GM12878 (cell line): ENCODE data around the gene TMEM61. TPM values are rescaled to one million over a fixed set of nuclear protein-coding genes. Genes with fewer than 3 reads are reported as not detected.
"Not testable (repeated sequence)": the region's sequence is repeated elsewhere in the genome, so short reads cannot be mapped to it uniquely, and the experiment has no call there.

Experiments
- ATAC-seq: fragments of 200-7000 bp; cut with Tn5 transposase; 3 replicates; pipeline ENCODE4 v1.9.1; 2020; ENCODE audit warnings: mild to moderate bottlenecking, moderate library complexity
- BruUV-seq: library from RNA; stranded (reverse); fragments of 400-500 nt; replicated peaks from 2 replicates; lab custom pipeline; 2021; lab: Mats Ljungman, UMichigan
- CTCF ChIA-PET: fragments of 300-600 bp; sonication (Branson Sonifier 250); formaldehyde crosslinking; extraction: SDS; loops from one replicate; lab custom pipeline; 2021; ENCODE audit warnings: inconsistent platforms; lab: Yijun Ruan, JAX
- POLR2A ChIA-PET: fragments of 350-600 bp; formaldehyde crosslinking; extraction: SDS; loops from one replicate; lab custom pipeline; 2021; ENCODE audit warnings: inconsistent platforms; lab: Charles Lee
- RAD21 ChIA-PET: fragments of 300-600 bp; sonication (Branson Sonifier 250); formaldehyde crosslinking; loops from one replicate; lab custom pipeline; 2023; ENCODE audit warnings: antibody characterized with exemption; ENCODE audit not compliant: unreplicated experiment; lab: Charles Lee
- SMC1A ChIA-PET: fragments of 300-600 bp; sonication (Branson Sonifier 250); formaldehyde crosslinking; loops from one replicate; lab custom pipeline; 2023; ENCODE audit not compliant: unreplicated experiment, uncharacterized antibody; lab: Charles Lee
- DNase-seq: peaks from one replicate; pipeline ENCODE4 v3.0.0-alpha.2; 2011; ENCODE audit warnings: low read depth, low spot score
- FAIRE-seq: peaks from 3 replicates; lab custom pipeline; 2011; peaks lifted over from hg19 to GRCh38; lab: Jason Lieb, UNC
- H2AFZ ChIP-seq: 2 replicates; pipeline ENCODE4 v1.6.0; 2011; ENCODE audit warnings: low read depth, low read length, control low read depth; ENCODE audit not compliant: control insufficient read depth
- H3K27ac ChIP-seq: 2 replicates; pipeline ENCODE4 v1.5.1; 2011; ENCODE audit warnings: control low read depth; ENCODE audit not compliant: control insufficient read depth, insufficient read depth
- H3K27me3 ChIP-seq, 2 experiments: replicated peaks in 1 of 2; 2 replicates each; pipeline versions ENCODE4 v1.6.0 to v1.6.1; 2011; ENCODE audit warnings: low read length in 1 of 2; ENCODE audit not compliant: control insufficient read depth in 2 of 2, insufficient read depth in 2 of 2
- H3K36me3 ChIP-seq, 2 experiments: 2 replicates each; pipeline ENCODE4 v1.5.1; 2011; ENCODE audit warnings: low read length in 1 of 2; ENCODE audit not compliant: control insufficient read depth in 2 of 2, insufficient read depth in 2 of 2
- H3K4me1 ChIP-seq: 2 replicates; pipeline ENCODE4 v1.6.1; 2011; ENCODE audit warnings: mild to moderate bottlenecking, low read length, moderate library complexity, mixed read lengths; ENCODE audit not compliant: control insufficient read depth, insufficient read depth
- H3K4me2 ChIP-seq: 2 replicates; pipeline ENCODE4 v1.6.0; 2011; ENCODE audit warnings: control low read depth; ENCODE audit not compliant: control insufficient read depth, insufficient read depth
- H3K4me3 ChIP-seq: fragments of 200-600 bp; sonication (generic); 2 replicates; pipeline ENCODE4 v1.5.1; 2016
- H3K79me2 ChIP-seq: 2 replicates; pipeline ENCODE4 v1.6.0; 2011; ENCODE audit warnings: low read length; ENCODE audit not compliant: control insufficient read depth, insufficient read depth
- H3K9ac ChIP-seq: 2 replicates; pipeline ENCODE4 v1.8.0; 2011; ENCODE audit warnings: low read length, control low read depth, mixed read lengths; ENCODE audit not compliant: control insufficient read depth, insufficient read depth
- H3K9me3 ChIP-seq: replicated peaks from 3 replicates; pipeline ENCODE4 v1.5.1; 2011; ENCODE audit warnings: mild to moderate bottlenecking, low read length; ENCODE audit not compliant: control insufficient read depth, insufficient read depth
- H4K20me1 ChIP-seq: 2 replicates; pipeline ENCODE4 v1.6.0; 2011; ENCODE audit not compliant: control insufficient read depth, insufficient read depth
- WGBS: methylation state at CpG from one replicate; pipeline ENCODE4 v1.1.6; 2016; ENCODE audit warnings: low lambda C conversion rate; ENCODE audit not compliant: insufficient replicate concordance, insufficient coverage; ENCODE audit errors: missing lambda C conversion rate; 5-methylcytosine and 5-hydroxymethylcytosine counted together
- in situ Hi-C: fragments of 300-500 bp; cut with MboI; formaldehyde crosslinking; loops from 9 replicates; pipeline ENCODE4 v1.14.3; 2018; ENCODE audit warnings: mixed read lengths
- intact Hi-C: fragments of 100-400 bp; cut with micrococcal nuclease; formaldehyde crosslinking; loops from one replicate; pipeline ENCODE4 v1.14.2; 2022; ENCODE audit not compliant: unreplicated experiment
- polyA plus RNA-seq, 11 experiments: library from polyadenylated mRNA; depleted of rRNA in 4 of 11; unstranded in 6 of 11; stranded (reverse) in 5 of 11; fragments of >200 nt; fragmentation: Nextera tagmentation in 4 of 11; fragmentation: Illumina TruSeq in 1 of 11; extraction: Ambion mirVana in 4 of 11; extraction: Trizol in 1 of 11; gene quantifications; 1 replicate in 1 of 11; 2 replicates in 10 of 11; pipeline versions ENCODE4 v1.2.1 to v1.2.3, GENCODE V29; 2011 to 2016; ENCODE audit warnings: inconsistent platforms in 2 of 11, missing spikeins in 2 of 11, low read depth in 1 of 11
- total RNA-seq, 4 experiments: library from RNA; depleted of rRNA in 3 of 4; stranded (reverse); fragments of >200 nt in 3 of 4; fragmentation: Illumina TruSeq in 1 of 4; extraction: Trizol in 1 of 4; gene quantifications; 2 replicates each; pipeline versions ENCODE4 v1.2.1 to v1.2.3, GENCODE V29; 2013 to 2021

The TMEM61 gene
- total and polyA plus RNA-seq, 10 of the 15 experiments (the other 5 are each of a cell fraction or from before 2014, with no cell fraction given) = not detected

GRCh38 chr1:55026682-55027081, 46.3 kb downstream of the TMEM61 start:
- H2AFZ ChIP-seq, H3K27ac ChIP-seq, H3K4me2 ChIP-seq, ATAC-seq, H4K20me1 ChIP-seq, CTCF ChIA-PET, H3K9me3 ChIP-seq, FAIRE-seq, H3K36me3 ChIP-seq, in situ Hi-C loops, BruUV-seq, DNase-seq, H3K4me1 ChIP-seq, intact Hi-C loops, SMC1A ChIA-PET, POLR2A ChIA-PET, H3K79me2 ChIP-seq, H3K27me3 ChIP-seq, RAD21 ChIA-PET, H3K4me3 ChIP-seq, H3K9ac ChIP-seq: not testable (repeated sequence)
- 67% methylated on average over 3 of the region's 3 CpGs for WGBS

- H3K4me3 ChIP-seq, ATAC-seq, H3K4me2 ChIP-seq, H3K9ac ChIP-seq, RAD21 ChIA-PET, POLR2A ChIA-PET, H2AFZ ChIP-seq, DNase-seq, SMC1A ChIA-PET, intact Hi-C loops, H3K79me2 ChIP-seq, H3K27ac ChIP-seq, H3K4me1 ChIP-seq, BruUV-seq, H3K36me3 ChIP-seq, H3K27me3 ChIP-seq, CTCF ChIA-PET, FAIRE-seq, H3K9me3 ChIP-seq, H4K20me1 ChIP-seq: not testable (repeated sequence)
- WGBS = 80% methylated on average over 5 of the region's 5 CpGs
- in situ Hi-C loops = loop anchor here (5.0 kb wide), 1 partner anchor 49 kb away; the partner anchor contains the start of gene TMEM61
These were observed 50.7 kb downstream of the TMEM61 start for GRCh38 chr1:55031098-55031497.
